Right lobe of liver (tissue), 4 donors: ENCODE measurements around the gene SH2D5.

Source experiments
- CTCF ChIP-seq, 4 donors: fragments of 200-600 bp in 3 of 4; fragments of 450-650 bp in 1 of 4; IDR thresholded peaks; one replicate each; pipeline versions ENCODE4 v1.5.1 to v1.8.0; 2016 to 2022; ENCODE audit warnings: antibody characterized with exemption in 4 of 4, mild to moderate bottlenecking in 2 of 4
- POLR2A ChIP-seq: fragments of 450-650 bp; IDR thresholded peaks from one replicate; pipeline ENCODE4 v1.6.1; 2017; ENCODE audit warnings: antibody characterized with exemption, mild to moderate bottlenecking
- donor health status: DM: no; HTN: no; CAD: no.
- donor health status: DM: no; HTN: no; CAD: no.
- donor health status: DM: no; HTN: yes; CAD: no.

GRCh38 chr1:20726118-20726911 lies 6.2 kb downstream of the SH2D5 start:
- TF ChIP-seq POLR2A (no peak), CTCF (IDR thresholded peaks at IDR 0.05) (no peak)
